ENCODE measurements around the gene S1PR4. TPM values are rescaled to one million over a fixed set of nuclear protein-coding genes. Genes with fewer than 3 reads are reported as not detected.

Gene S1PR4
- total RNA-seq (2014; rRNA removed; shearing (Covaris generic)) = not detected in 2 replicates

GRCh38 chr19:3178377-3178972 lies at the start of gene S1PR4:
TSS of gene S1PR4 (plus strand) at chr19:3178769. CDS start at chr19:3178793, 24 bp downstream.
- DNase-seq (ENCODE audit: low read depth) = no peak

GRCh38 chr19:3129112-3129511 lies 49.5 kb upstream of the S1PR4 start:
- peak; percentile 73 for DNase-seq (ENCODE audit: low read depth)

GRCh38 chr19:3131168-3131567 lies 47.4 kb upstream of the S1PR4 start:
- DNase-seq (ENCODE audit: low read depth) = no peak

- DNase-seq (ENCODE audit: low read depth) = peak; percentile 95
These were observed 45.4 kb upstream of the S1PR4 start for GRCh38 chr19:3132971-3133792.

- no peak for DNase-seq (ENCODE audit: low read depth)
These were observed 44.8 kb upstream of the S1PR4 start for GRCh38 chr19:3133793-3134116.

GRCh38 chr19:3135961-3136683 lies 42.4 kb upstream of the S1PR4 start, which contains the start of gene GNA15:
TSS of gene GNA15 (plus strand) at chr19:3136033. CDS start at chr19:3136451, 418 bp downstream.
- peak; percentile 36 for DNase-seq (ENCODE audit: low read depth)

GRCh38 chr19:3136684-3137055 lies 41.9 kb upstream of the S1PR4 start:
- no peak for DNase-seq (ENCODE audit: low read depth)

GRCh38 chr19:3137119-3137518 lies 41.5 kb upstream of the S1PR4 start:
- no peak for DNase-seq (ENCODE audit: low read depth)

GRCh38 chr19:3138268-3138667 lies 40.3 kb upstream of the S1PR4 start:
- DNase-seq (ENCODE audit: low read depth) = no peak

GRCh38 chr19:3140667-3141038 lies 37.9 kb upstream of the S1PR4 start:
- DNase-seq (ENCODE audit: low read depth) = peak; percentile 83

GRCh38 chr19:3142292-3142670 lies 36.3 kb upstream of the S1PR4 start:
- DNase-seq (ENCODE audit: low read depth) = peak; percentile 97

GRCh38 chr19:3142781-3143337 lies 35.7 kb upstream of the S1PR4 start:
- peak; percentile 64 for DNase-seq (ENCODE audit: low read depth)

GRCh38 chr19:3145909-3146676 lies 32.5 kb upstream of the S1PR4 start:
- no peak for DNase-seq (ENCODE audit: low read depth)

- DNase-seq (ENCODE audit: low read depth) = no peak
These were observed 31.9 kb upstream of the S1PR4 start for GRCh38 chr19:3146677-3147100.

- no peak for DNase-seq (ENCODE audit: low read depth)
These were observed 30.1 kb upstream of the S1PR4 start for GRCh38 chr19:3148503-3148902.

GRCh38 chr19:3149089-3149488 lies 29.5 kb upstream of the S1PR4 start:
- no peak for DNase-seq (ENCODE audit: low read depth)

GRCh38 chr19:3149526-3150505 lies 28.8 kb upstream of the S1PR4 start:
- DNase-seq (ENCODE audit: low read depth) = no peak

GRCh38 chr19:3150739-3151329 lies 27.7 kb upstream of the S1PR4 start:
- DNase-seq (ENCODE audit: low read depth) = no peak

GRCh38 chr19:3151563-3152418 lies 26.8 kb upstream of the S1PR4 start:
- peak; percentile 46 for DNase-seq (ENCODE audit: low read depth)

Data from RPMI7951 (cell line).